ENCODE measurements around the gene KNCN.

DNA sequence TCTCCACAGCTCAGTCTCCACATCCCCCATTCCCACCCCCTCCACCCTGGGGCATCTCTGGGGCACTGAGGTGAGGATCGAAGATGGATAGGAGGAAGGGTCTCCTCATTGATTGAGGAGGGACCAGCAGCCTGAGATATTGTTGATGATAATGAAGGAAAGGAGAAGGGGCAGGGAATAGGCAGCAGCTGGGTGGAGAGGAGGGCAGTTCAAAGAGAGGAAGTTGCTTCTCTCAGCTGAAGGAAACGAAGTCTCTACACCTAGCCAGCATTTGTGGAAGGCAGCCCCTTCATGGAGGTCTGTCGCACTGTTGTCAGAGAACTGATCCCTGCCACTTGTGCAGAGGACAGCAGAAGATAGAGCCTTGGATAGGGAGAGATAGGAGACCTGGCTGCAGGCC is 5.7 kb downstream of the KNCN start:
- TF ChIP-seq TAF1 (IDR thresholded peaks at IDR 0.05; ENCODE audit: low read depth, low read length) = no peak
- no peak for TF ChIP-seq POLR2AphosphoS5 (IDR thresholded peaks at IDR 0.05; ENCODE audit: low read depth, low read length)
